NT2/D1 (cell line): ENCODE results near the gene B4GALT5.

Experiments
- SUZ12 ChIP-seq: IDR thresholded peaks from 2 replicates; pipeline ENCODE4 v1.6.1; 2011; ENCODE audit not compliant: insufficient read length, insufficient read depth; ENCODE audit errors: extremely low read depth
- ZNF274 ChIP-seq: IDR thresholded peaks from 2 replicates; pipeline ENCODE4 v1.6.1; 2011; ENCODE audit warnings: mild to moderate bottlenecking, low read depth, low read length

- TF ChIP-seq ZNF274 (no peak), SUZ12 (no peak)
These were observed 504 bp downstream of the B4GALT5 start for GRCh38 chr20:49712996-49713752.
